ENCODE measurements around the gene SLCO4A1. TPM values are rescaled to one million over a fixed set of nuclear protein-coding genes. Genes with fewer than 3 reads are reported as not detected.

Gene SLCO4A1
- total RNA-seq, 4 donors from 2014 or later, result 1.8 to 51.2 (median 29.9) TPM

DNA sequence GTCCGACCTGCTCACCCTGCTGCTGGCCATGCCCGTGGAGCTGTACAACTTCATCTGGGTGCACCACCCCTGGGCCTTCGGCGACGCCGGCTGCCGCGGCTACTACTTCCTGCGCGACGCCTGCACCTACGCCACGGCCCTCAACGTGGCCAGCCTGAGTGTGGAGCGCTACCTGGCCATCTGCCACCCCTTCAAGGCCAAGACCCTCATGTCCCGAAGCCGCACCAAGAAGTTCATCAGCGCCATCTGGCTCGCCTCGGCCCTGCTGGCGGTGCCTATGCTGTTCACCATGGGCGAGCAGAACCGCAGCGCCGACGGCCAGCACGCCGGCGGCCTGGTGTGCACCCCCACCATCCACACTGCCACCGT lies 67.2 kb downstream of the SLCO4A1 start:
- H3K27me3 ChIP-seq, result peaks cover 0 to 8% of the 10 kb centered on the region in 2 donors
- H3K4me1 ChIP-seq, result no peaks in the 10 kb centered on the region
- no peak overlapping the region for H3K27ac ChIP-seq
- intact Hi-C loops (cut with DNase I; ENCODE audit: low total_unique reads), result no loop called here
- TF ChIP-seq, protein P1, sequence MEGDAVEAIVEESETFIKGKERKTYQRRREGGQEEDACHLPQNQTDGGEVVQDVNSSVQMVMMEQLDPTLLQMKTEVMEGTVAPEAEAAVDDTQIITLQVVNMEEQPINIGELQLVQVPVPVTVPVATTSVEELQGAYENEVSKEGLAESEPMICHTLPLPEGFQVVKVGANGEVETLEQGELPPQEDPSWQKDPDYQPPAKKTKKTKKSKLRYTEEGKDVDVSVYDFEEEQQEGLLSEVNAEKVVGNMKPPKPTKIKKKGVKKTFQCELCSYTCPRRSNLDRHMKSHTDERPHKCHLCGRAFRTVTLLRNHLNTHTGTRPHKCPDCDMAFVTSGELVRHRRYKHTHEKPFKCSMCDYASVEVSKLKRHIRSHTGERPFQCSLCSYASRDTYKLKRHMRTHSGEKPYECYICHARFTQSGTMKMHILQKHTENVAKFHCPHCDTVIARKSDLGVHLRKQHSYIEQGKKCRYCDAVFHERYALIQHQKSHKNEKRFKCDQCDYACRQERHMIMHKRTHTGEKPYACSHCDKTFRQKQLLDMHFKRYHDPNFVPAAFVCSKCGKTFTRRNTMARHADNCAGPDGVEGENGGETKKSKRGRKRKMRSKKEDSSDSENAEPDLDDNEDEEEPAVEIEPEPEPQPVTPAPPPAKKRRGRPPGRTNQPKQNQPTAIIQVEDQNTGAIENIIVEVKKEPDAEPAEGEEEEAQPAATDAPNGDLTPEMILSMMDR (IDR thresholded peaks at IDR 0.05), result no peak
- no peak for TF ChIP-seq POLR2A (IDR thresholded peaks at IDR 0.05)
- H3K9me3 ChIP-seq, result no peaks in the 10 kb centered on the region
- H3K36me3 ChIP-seq, result no peaks in the 10 kb centered on the region
- H3K4me3 ChIP-seq, result no peak overlapping the region
- no peak for DNase-seq

DNA sequence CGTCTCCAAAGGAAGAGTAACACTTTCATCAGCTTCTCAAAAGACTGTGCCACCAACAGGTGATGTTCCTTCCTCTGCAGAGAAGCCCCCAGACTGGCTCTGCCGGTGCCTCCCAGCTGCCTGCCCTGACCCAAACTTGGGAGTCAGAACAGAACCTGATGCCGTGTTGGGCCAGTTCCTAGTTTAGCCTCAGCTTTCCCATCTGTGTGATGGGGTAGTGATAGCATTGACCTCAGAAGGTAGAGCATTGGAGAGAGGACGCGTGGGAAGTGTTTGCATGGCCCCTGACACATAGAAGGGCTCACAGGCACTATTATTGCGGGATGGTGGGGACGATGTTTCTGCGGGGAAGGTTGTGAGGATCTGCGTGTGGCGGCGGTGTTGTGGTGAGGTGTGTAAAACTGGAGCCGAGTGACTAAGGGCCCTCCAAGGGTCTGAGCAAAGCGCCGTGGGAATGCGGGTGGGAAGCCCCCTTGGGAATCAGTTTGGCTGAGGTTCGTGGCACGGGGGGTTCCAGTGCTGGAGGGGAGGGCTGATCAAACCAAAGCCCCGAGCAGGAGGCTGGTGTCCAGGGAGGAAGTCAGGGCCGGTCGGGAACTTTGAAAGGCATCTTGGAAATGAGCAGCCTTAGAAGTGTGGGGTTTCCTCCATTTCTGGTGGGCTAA lies 68.0 kb downstream of the SLCO4A1 start:
- Histone ChIP-seq H3K4me1 (no peaks in the 10 kb centered on the region), H3K27me3 (peaks cover 0 to 8% of the 10 kb centered on the region in 2 donors), H3K36me3 (no peaks in the 10 kb centered on the region), H3K9me3 (no peaks in the 10 kb centered on the region), H3K27ac (no peak overlapping the region), H3K4me3 (no peak overlapping the region)
- TF ChIP-seq POLR2A (IDR thresholded peaks at IDR 0.05), result no peak
- TF ChIP-seq, protein P1 (IDR thresholded peaks at IDR 0.05), result no peak
- intact Hi-C loops (cut with DNase I; ENCODE audit: low total_unique reads), result no loop called here
- no peak for DNase-seq

DNA sequence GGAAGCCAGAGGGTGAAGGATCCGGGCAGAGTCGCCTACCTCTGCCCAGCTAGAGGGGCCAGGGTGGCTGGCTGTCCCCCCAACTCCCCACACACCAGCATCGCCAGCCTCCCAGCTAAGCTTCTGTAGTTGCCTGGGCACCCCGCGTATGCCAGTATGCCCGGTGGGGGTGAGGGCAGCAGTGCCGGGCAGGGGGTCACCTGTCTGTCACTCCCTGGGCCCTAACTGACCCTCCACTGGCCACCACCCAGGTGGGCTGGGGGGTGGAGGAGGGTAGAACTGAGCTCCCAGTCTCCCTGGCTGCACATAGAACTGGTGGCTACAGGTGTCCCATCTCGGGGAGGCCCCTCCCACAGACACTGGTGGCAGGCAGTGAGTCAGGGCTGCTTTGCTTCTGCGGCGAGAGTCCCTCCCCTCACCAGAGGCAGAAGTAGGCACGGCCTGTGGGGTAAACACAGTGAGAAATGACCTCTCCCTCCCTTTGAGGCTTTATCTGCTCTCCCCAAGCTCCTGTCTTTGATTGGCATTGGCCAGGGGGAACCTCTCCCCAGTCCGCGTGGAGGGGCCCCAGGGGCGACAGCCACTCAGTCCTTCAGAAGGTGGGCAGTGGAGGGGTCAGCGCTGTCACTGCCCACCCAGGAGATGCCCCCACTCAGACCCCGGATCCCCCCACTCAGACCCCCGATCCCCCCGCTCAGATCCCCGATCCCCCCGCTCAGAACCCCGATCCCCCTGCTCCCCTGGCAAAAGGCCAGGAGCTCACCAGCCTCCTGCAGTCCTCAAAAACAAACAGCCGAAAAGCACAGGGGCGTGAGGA lies 68.8 kb downstream of the SLCO4A1 start:
- Histone ChIP-seq H3K4me3 (no peak overlapping the region), H3K36me3 (no peaks in the 10 kb centered on the region), H3K27me3 (peaks cover 0 to 8% of the 10 kb centered on the region in 2 donors), H3K9me3 (no peaks in the 10 kb centered on the region), H3K27ac (no peak overlapping the region), H3K4me1 (no peaks in the 10 kb centered on the region)
- intact Hi-C loops (cut with DNase I; ENCODE audit: low total_unique reads), result no loop called here
- no peak for DNase-seq
- TF ChIP-seq, protein P1 (IDR thresholded peaks at IDR 0.05), result no peak
- TF ChIP-seq POLR2A (IDR thresholded peaks at IDR 0.05), result no peak

DNA sequence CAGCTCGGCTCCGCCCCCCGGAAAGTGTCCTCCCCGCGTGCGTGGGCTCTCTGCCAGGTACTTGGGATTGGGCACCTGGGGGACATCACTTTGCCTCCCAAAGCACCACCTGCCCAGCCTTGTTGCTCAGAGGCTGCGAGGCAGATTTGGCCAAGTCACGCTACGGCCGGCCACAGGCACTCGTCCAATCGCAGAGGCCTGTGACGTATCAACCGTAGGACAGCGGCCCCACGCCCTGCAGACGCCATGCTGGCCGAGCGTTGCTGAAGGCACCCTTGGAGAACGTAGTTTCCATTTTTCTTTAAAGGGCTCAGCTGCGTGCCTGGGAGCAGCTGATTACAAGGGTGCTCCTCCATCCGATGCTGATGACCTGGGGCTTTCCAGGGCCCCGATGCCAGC lies 69.4 kb downstream of the SLCO4A1 start:
- Histone ChIP-seq H3K27me3 (peaks cover 0 to 8% of the 10 kb centered on the region in 2 donors), H3K27ac (no peak overlapping the region)
- intact Hi-C loops (cut with DNase I; ENCODE audit: low total_unique reads), result no loop called here

More for the DNA sequence above, 69.4 kb downstream of the SLCO4A1 start:
- H3K36me3 ChIP-seq, result no peaks in the 10 kb centered on the region
- DNase-seq, result no peak
- H3K4me3 ChIP-seq, result no peak overlapping the region
- H3K4me1 ChIP-seq, result no peaks in the 10 kb centered on the region
- TF ChIP-seq POLR2A (IDR thresholded peaks at IDR 0.05), result no peak
- TF ChIP-seq, protein P1 (IDR thresholded peaks at IDR 0.05), result no peak
- no peaks in the 10 kb centered on the region for H3K9me3 ChIP-seq

Measured in uterus (tissue), 4 donors.